Measurements from ENCODE around the gene DRC3.

Gene DRC3

GRCh38 chr17:17950806-17951205 lies 21.9 kb upstream of the DRC3 start:
- peak overlapping the region; percentile 7; the same call in 1 of the 2 replicates for H3K27ac ChIP-seq
- 0 out of 2 replicates have a peak, but pooled peaks have one; percentile 10 for TF ChIP-seq CTCF (conservative IDR thresholded peaks at IDR 0.05)

DNA sequence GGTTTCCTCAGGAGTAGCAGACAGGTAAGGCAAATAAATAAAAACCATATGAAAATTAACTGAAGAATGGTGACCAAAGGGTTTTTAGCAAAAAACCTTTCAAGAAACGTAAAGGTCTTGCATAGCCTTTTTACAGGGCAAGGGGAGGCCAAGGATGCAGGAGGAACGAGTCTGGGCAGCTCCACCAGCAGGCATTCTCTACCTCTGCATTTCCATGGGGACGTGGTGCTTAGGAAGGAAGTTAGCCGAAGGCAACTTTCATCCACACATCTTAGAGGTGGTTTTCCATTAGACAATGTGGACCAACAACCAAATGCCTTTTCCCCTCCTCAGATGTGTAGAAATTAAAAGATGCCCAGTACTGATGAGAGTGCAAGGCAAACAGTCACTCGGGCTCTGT lies 21.1 kb upstream of the DRC3 start:
- no peak overlapping the region for H3K27ac ChIP-seq
- TF ChIP-seq CTCF (conservative IDR thresholded peaks at IDR 0.05): no peak

GRCh38 chr17:17952691-17953090 lies 20.0 kb upstream of the DRC3 start:
- no peak overlapping the region for H3K27ac ChIP-seq
- TF ChIP-seq CTCF (conservative IDR thresholded peaks at IDR 0.05): no peak

- TF ChIP-seq CTCF (conservative IDR thresholded peaks at IDR 0.05): no peak
- H3K27ac ChIP-seq: no peak overlapping the region
Measured at GRCh38 chr17:17954079-17954478, 18.6 kb upstream of the DRC3 start.

- 0 out of 2 replicates have a peak overlapping the region, but pooled peaks have one; percentile 64 for H3K27ac ChIP-seq
Measured at GRCh38 chr17:17955790-17956341, 16.8 kb upstream of the DRC3 start.

DNA sequence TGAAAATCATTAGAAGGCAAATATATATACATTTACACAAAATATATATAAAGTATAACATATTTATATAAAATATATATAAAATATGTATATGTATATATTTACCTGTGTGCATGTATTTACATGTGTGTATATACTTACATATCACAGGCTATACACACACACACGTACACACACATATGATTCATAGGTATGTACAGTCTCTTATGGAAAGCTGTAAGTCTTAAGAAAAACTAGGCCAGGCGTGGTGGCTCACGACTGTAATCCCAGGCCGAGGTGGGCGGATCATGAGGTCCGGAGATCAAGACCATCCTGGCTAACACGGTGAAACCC lies 15.1 kb upstream of the DRC3 start:
- H3K27ac ChIP-seq: peak overlapping the region; percentile 64

DNA sequence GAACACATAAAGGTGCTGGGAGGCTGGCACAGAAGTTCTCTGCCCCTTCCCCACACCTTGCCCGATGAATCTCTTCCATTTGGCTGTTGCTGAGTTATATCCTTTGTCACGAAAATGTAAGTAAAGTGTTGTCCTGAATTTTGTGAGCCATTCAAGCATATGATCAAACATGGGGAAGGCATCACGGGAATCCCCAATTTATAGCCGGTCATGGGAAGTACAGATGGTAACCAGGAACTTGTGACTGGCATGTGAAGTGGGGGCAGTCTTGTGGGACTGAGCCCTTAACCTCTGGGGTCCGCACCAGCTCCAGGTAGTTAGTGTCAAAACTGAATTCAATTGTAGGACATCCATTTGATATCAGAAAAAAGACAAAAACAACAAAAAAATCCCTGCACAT lies 13.7 kb upstream of the DRC3 start:
- peak overlapping the region; percentile 64 for H3K27ac ChIP-seq
- TF ChIP-seq CTCF (conservative IDR thresholded peaks at IDR 0.05): no peak

More for the DNA sequence above, 15.1 kb upstream of the DRC3 start:
- no peak for TF ChIP-seq CTCF (conservative IDR thresholded peaks at IDR 0.05)

DNA sequence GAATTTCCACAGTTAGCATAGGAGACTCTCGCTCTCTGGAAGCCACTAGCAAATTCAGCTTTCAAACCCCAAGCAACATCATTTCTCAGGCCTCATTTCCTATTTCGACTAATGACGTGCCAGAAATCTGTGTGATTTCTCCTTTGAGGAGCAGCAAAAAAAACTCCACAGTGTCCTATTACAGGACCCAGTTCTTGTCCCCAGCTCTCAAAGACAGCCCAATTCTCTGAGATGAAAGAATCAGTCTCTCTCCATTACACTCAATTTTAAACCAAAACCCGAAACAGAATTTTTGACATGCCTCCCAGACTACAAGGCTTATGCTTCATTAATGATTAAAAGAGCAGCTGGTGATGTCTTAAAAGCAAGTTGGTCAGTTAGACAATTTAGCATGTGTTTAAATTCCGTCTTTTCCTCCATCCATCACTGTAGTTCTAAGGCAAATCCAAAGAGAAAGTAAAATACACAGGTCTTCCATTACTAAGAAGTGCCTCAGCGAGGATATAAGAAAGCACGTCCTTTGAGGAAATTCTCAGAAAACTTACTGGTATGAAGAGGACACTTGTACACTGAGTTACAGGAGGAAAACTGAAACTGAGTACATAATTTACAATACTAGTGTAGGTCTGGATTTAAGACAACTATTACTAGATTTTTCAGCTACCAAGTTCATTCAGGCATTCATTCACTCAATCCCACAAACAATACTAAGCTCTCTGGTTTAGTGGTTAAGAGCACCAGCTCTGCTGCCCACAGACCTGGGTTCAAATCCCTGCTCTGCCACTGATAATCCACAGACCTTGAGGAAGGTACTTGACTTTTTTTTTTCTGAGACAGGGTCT lies 12.9 kb upstream of the DRC3 start:
- TF ChIP-seq CTCF (conservative IDR thresholded peaks at IDR 0.05): no peak
- H3K27ac ChIP-seq: peak overlapping the region; percentile 64; the same call in 1 of the 2 replicates
